Right cardiac atrium (tissue), 5 donors: ENCODE measurements around the gene GALE. TPM values are rescaled to one million over a fixed set of nuclear protein-coding genes. Genes with fewer than 3 reads are reported as not detected.
"Not testable (repeated sequence)": the region's sequence is repeated elsewhere in the genome, so short reads cannot be mapped to it uniquely, and the experiment has no call there.

ENCODE experiments used
- ATAC-seq, 2 donors: fragments of 200-7000 bp; cut with Tn5 transposase; one replicate each; pipeline versions ENCODE4 v1.8.0 to v1.9.1; 2020; ENCODE audit warnings: moderate library complexity in 2 of 2, mild to moderate bottlenecking in 1 of 2
- DNase-seq, 3 donors: peaks; one replicate each; pipeline ENCODE4 v3.0.0-alpha.2; 2020
- H3K27ac ChIP-seq: one replicate; pipeline ENCODE4 v1.5.1; 2013; ENCODE audit warnings: mild to moderate bottlenecking, low read length, control low read depth, moderate library complexity
- H3K27me3 ChIP-seq: one replicate; pipeline ENCODE4 v1.6.1; 2013; ENCODE audit not compliant: control insufficient read depth, insufficient read depth
- H3K4me1 ChIP-seq: one replicate; pipeline ENCODE4 v1.6.1; 2013; ENCODE audit warnings: low read length; ENCODE audit not compliant: control insufficient read depth, insufficient read depth
- H3K4me3 ChIP-seq: one replicate; pipeline ENCODE4 v1.5.1; 2013; ENCODE audit warnings: low read length, control low read depth
- H3K9me3 ChIP-seq: one replicate; pipeline ENCODE4 v1.6.1; 2013; ENCODE audit warnings: low read length; ENCODE audit not compliant: control insufficient read depth
- WGBS: extraction: QIAGEN DNeasy Blood & Tissue Kit; methylation state at CpG from one replicate; pipeline ENCODE4 v1.1.7; 2013; 5-methylcytosine and 5-hydroxymethylcytosine counted together
- intact Hi-C, 4 donors: fragments of 100-400 bp; cut with DNase I; formaldehyde crosslinking; loops; one replicate each; pipeline versions ENCODE4 v1.11.0 to v1.14.0; 2022 to 2023
- polyA plus RNA-seq: library from polyadenylated mRNA; stranded (reverse); fragments of 200-250 nt; gene quantifications from one replicate; pipeline ENCODE4 v1.2.3, GENCODE V29; 2013
- total RNA-seq, 4 donors: library from RNA; stranded (reverse); fragmentation: NEBNext Ultra II Directional; extraction: Animal tissue kit (Norgen Biotek cat#: 25700); gene quantifications; one replicate each; pipeline ENCODE4 v1.2.1, GENCODE V29; 2021
- donor health status: healthy with polysubstance abuse.
- donor health status: DM: no; HTN: yes; CAD: no.
- donor health status: DM: no; HTN: no; CAD: no.
- donor health status: DM: no; HTN: yes; CAD: no; lungs with severe emphysema.
- donor health status: DM: yes; HTN: yes; CAD: no.

The GALE gene
- total and polyA plus RNA-seq, 5 donors = 6.1 to 11.2 (median 7.0) TPM

- Histone ChIP-seq H3K4me3 (no peak overlapping the region), H3K27ac (no peak overlapping the region), H3K27me3 (no peaks in the 10 kb centered on the region), H3K4me1 (peaks cover 3% of the 10 kb centered on the region), H3K9me3 (no peaks in the 10 kb centered on the region)
- intact Hi-C loops = no loop called here
- WGBS = 75% methylated on average over 7 of the region's 7 CpGs
- ATAC-seq = no peak
- DNase-seq = no peak
Observed at GRCh38 chr1:23799255-23799569, 1.3 kb downstream of the GALE start.

GRCh38 chr1:23798662-23799142 lies 1.9 kb downstream of the GALE start:
- H3K27me3 ChIP-seq = no peaks in the 10 kb centered on the region
- DNase-seq = peak in 1 of 3 donors; percentile 20
- WGBS = 83% methylated on average over 12 of the region's 12 CpGs
- H3K4me1 ChIP-seq = peaks cover 3% of the 10 kb centered on the region
- no peak overlapping the region for H3K4me3 ChIP-seq
- ATAC-seq = no peak
- no peaks in the 10 kb centered on the region for H3K9me3 ChIP-seq
- H3K27ac ChIP-seq = no peak overlapping the region
- intact Hi-C loops = no loop called here

GRCh38 chr1:23797478-23798448 lies 2.8 kb downstream of the GALE start:
- ATAC-seq (no peak), DNase-seq (no peak)
- H3K4me3 ChIP-seq = no peak overlapping the region
- H3K27me3 ChIP-seq = no peaks in the 10 kb centered on the region
- H3K4me1 ChIP-seq = peaks cover 3% of the 10 kb centered on the region
- intact Hi-C loops = no loop called here
- H3K9me3 ChIP-seq = no peaks in the 10 kb centered on the region
- H3K27ac ChIP-seq = no peak overlapping the region
- WGBS = 85% methylated on average over 20 of the region's 20 CpGs

GRCh38 chr1:23796466-23797271 lies 3.9 kb downstream of the GALE start:
- H3K9me3 ChIP-seq = no peaks in the 10 kb centered on the region
- intact Hi-C loops = no loop called here
- DNase-seq = no peak
- 71% methylated on average over 17 of the region's 17 CpGs for WGBS
- peaks cover 3% of the 10 kb centered on the region for H3K4me1 ChIP-seq
- H3K27ac ChIP-seq = no peak overlapping the region
- ATAC-seq = no peak
- H3K27me3 ChIP-seq = no peaks in the 10 kb centered on the region
- H3K4me3 ChIP-seq = no peak overlapping the region

- intact Hi-C loops = no loop called here
- WGBS = 77% methylated on average over 16 of the region's 16 CpGs
- Histone ChIP-seq H3K27ac (no peak overlapping the region), H3K4me1 (peaks cover 3% of the 10 kb centered on the region), H3K4me3 (no peak overlapping the region), H3K27me3 (no peaks in the 10 kb centered on the region), H3K9me3 (no peaks in the 10 kb centered on the region)
- no peak for DNase-seq
- ATAC-seq = no peak
Observed at GRCh38 chr1:23795676-23796465, 4.7 kb downstream of the GALE start.

GRCh38 chr1:23794732-23795182 lies 5.8 kb downstream of the GALE start:
- DNase-seq, H3K27me3 ChIP-seq, H3K27ac ChIP-seq, H3K4me1 ChIP-seq, H3K9me3 ChIP-seq, H3K4me3 ChIP-seq, ATAC-seq, intact Hi-C loops: not testable (repeated sequence)
- 79% methylated on average over 9 of the region's 9 CpGs for WGBS

- Histone ChIP-seq H3K27ac (no peak overlapping the region), H3K9me3 (no peaks in the 10 kb centered on the region), H3K4me1 (peaks cover 3% of the 10 kb centered on the region), H3K4me3 (no peak overlapping the region), H3K27me3 (no peaks in the 10 kb centered on the region)
- no peak for ATAC-seq
- WGBS = 74% methylated on average over 21 of the region's 21 CpGs
- intact Hi-C loops = no loop called here
- DNase-seq = no peak
Observed at GRCh38 chr1:23793861-23794731, 6.5 kb downstream of the GALE start.

- Histone ChIP-seq H3K4me1 (peaks cover 3% of the 10 kb centered on the region), H3K27ac (no peak overlapping the region), H3K9me3 (no peaks in the 10 kb centered on the region), H3K4me3 (no peak overlapping the region), H3K27me3 (no peaks in the 10 kb centered on the region)
- ATAC-seq = no peak
- peak; percentile 52 to 74 (median 67) for DNase-seq
- WGBS = 55% methylated on average over 16 of the region's 16 CpGs
- intact Hi-C loops = no loop called here
Observed at GRCh38 chr1:23793018-23793781, 7.4 kb downstream of the GALE start.

- Histone ChIP-seq H3K4me1 (peaks cover 3% of the 10 kb centered on the region), H3K27me3 (no peaks in the 10 kb centered on the region), H3K4me3 (peak overlapping the region; percentile 82), H3K27ac (no peak overlapping the region), H3K9me3 (no peaks in the 10 kb centered on the region)
- ATAC-seq (no peak), DNase-seq (no peak)
- intact Hi-C loops = no loop called here
- 65% methylated on average over 19 of the region's 19 CpGs for WGBS
Observed at GRCh38 chr1:23792151-23792945, 8.2 kb downstream of the GALE start.
